MCF 10A (cell line): ENCODE results near the gene JRKL. TPM values are rescaled to one million over a fixed set of nuclear protein-coding genes. Genes with fewer than 3 reads are reported as not detected.
"Not testable (repeated sequence)": the region's sequence is repeated elsewhere in the genome, so short reads cannot be mapped to it uniquely, and the experiment has no call there.

Experiments
- BruUV-seq: library from RNA; stranded (reverse); fragments of 400-500 nt; replicated peaks from 2 replicates; lab custom pipeline; 2021; lab: Mats Ljungman, UMichigan
- CTCF ChIA-PET: fragments of 300-600 bp; sonication (Branson Sonifier 250); formaldehyde crosslinking; extraction: SDS; loops from one replicate; lab custom pipeline; 2021; ENCODE audit warnings: antibody characterized with exemption, inconsistent platforms; lab: Yijun Ruan, JAX
- POLR2A ChIA-PET: fragments of 300-600, 350-650 bp; sonication (Branson Sonifier 250); formaldehyde crosslinking; extraction: SDS; loops from one replicate; lab custom pipeline; 2020; ENCODE audit warnings: antibody characterized with exemption, inconsistent platforms; lab: Yijun Ruan, JAX
- DNase-seq: peaks from one replicate; pipeline ENCODE4 v3.0.0-alpha.2; 2018; ENCODE audit not compliant: unreplicated experiment
- H3K27ac Mint-ChIP-seq: one replicate; pipeline ENCODE4 v1.8.0; 2022; ENCODE audit warnings: mild to moderate bottlenecking, low read depth, mixed read lengths; ENCODE audit not compliant: unreplicated experiment
- H3K27me3 Mint-ChIP-seq: one replicate; pipeline ENCODE4 v1.8.0; 2022; ENCODE audit warnings: mixed read lengths; ENCODE audit not compliant: insufficient read depth, unreplicated experiment
- H3K36me3 Mint-ChIP-seq: one replicate; pipeline ENCODE4 v1.8.0; 2022; ENCODE audit warnings: mild to moderate bottlenecking, moderate library complexity, mixed read lengths; ENCODE audit not compliant: insufficient read depth, unreplicated experiment
- H3K4me1 Mint-ChIP-seq: one replicate; pipeline ENCODE4 v1.8.0; 2022; ENCODE audit warnings: mixed read lengths; ENCODE audit not compliant: insufficient read depth, unreplicated experiment
- H3K4me3 Mint-ChIP-seq: one replicate; pipeline ENCODE4 v1.8.0; 2022; ENCODE audit warnings: mild to moderate bottlenecking, moderate library complexity, mixed read lengths; ENCODE audit not compliant: unreplicated experiment
- H3K9me3 Mint-ChIP-seq: one replicate; pipeline ENCODE4 v1.8.0; 2022; ENCODE audit warnings: mixed read lengths; ENCODE audit not compliant: unreplicated experiment
- CTCF ChIP-seq: fragments of 200-600 bp; IDR thresholded peaks from one replicate; pipeline ENCODE4 v1.8.0; 2022; ENCODE audit warnings: antibody characterized with exemption, mild to moderate bottlenecking; ENCODE audit not compliant: unreplicated experiment
- intact Hi-C: fragments of 100-400 bp; cut with micrococcal nuclease; formaldehyde crosslinking; loops from 2 replicates; pipeline ENCODE4 v1.14.1; 2022
- total RNA-seq: library from RNA; stranded (reverse); gene quantifications from 2 replicates; pipeline ENCODE4 v1.2.3, GENCODE V29; 2022

JRKL gene
- total RNA-seq, 1 experiment from 2014 or later: 11.5 TPM

GRCh38 chr11:96397863-96398262, 8.1 kb downstream of the JRKL start:
- Mint-ChIP-seq H3K9me3 (no peaks in the 10 kb centered on the region), H3K27me3 (peaks cover 19% of the 10 kb centered on the region), H3K27ac (no peak overlapping the region), H3K4me1 (no peaks in the 10 kb centered on the region), H3K4me3 (no peak overlapping the region), H3K36me3 (no peaks in the 10 kb centered on the region)
- POLR2A ChIA-PET: interaction anchor here (1.7 kb wide), 1 partner anchor 8 kb away, joined by 6 read pairs; the partner anchor contains the start of genes CCDC82 and JRKL
- no peak for DNase-seq
- intact Hi-C loops: no loop called here
- CTCF ChIA-PET: interaction anchor here (1.0 to 5.3 kb wide), 2 partner anchors 55 to 562 kb away, joined by 5 to 53 read pairs; partner anchors contain the start of gene MAML2
- TF ChIP-seq CTCF: no peak
- BruUV-seq: no TSS peak

- peaks cover 45% of the 10 kb centered on the region for H3K27me3 Mint-ChIP-seq
- DNase-seq: no peak
- intact Hi-C loops: no loop called here
- no TSS peak for BruUV-seq
- H3K27ac Mint-ChIP-seq: no peak overlapping the region
- H3K4me1 Mint-ChIP-seq: no peaks in the 10 kb centered on the region
- CTCF ChIA-PET: no interaction called here
- POLR2A ChIA-PET: no interaction called here
- TF ChIP-seq CTCF: no peak
- no peaks in the 10 kb centered on the region for H3K36me3 Mint-ChIP-seq
- H3K9me3 Mint-ChIP-seq: no peaks in the 10 kb centered on the region
- H3K4me3 Mint-ChIP-seq: no peak overlapping the region
Measured at GRCh38 chr11:96400697-96401096, 10.9 kb downstream of the JRKL start.

GRCh38 chr11:96411412-96411811, 21.6 kb downstream of the JRKL start:
- H3K4me3 Mint-ChIP-seq, DNase-seq, BruUV-seq, CTCF ChIA-PET, H3K9me3 Mint-ChIP-seq, H3K27ac Mint-ChIP-seq, H3K4me1 Mint-ChIP-seq, intact Hi-C loops, POLR2A ChIA-PET, H3K36me3 Mint-ChIP-seq: not testable (repeated sequence)
- H3K27me3 Mint-ChIP-seq: peaks cover 20% of the 10 kb centered on the region

- DNase-seq: no peak
- Mint-ChIP-seq H3K4me1 (no peaks in the 10 kb centered on the region), H3K36me3 (no peaks in the 10 kb centered on the region), H3K27me3 (peaks cover 35% of the 10 kb centered on the region), H3K27ac (no peak overlapping the region), H3K4me3 (no peak overlapping the region), H3K9me3 (no peaks in the 10 kb centered on the region)
- ChIA-PET CTCF (interaction anchor here (0.5 to 1.3 kb wide), 5 partner anchors 13 to 36 kb away, joined by 3 to 4 read pairs (median 4); no protein-coding TSS in a partner anchor), POLR2A (no interaction called here)
- BruUV-seq: no TSS peak
- intact Hi-C loops: no loop called here
- no peak for TF ChIP-seq CTCF
Measured at GRCh38 chr11:96412761-96413381, 23.1 kb downstream of the JRKL start.
